ENCODE measurements around the gene MCU.

Gene MCU

DNA sequence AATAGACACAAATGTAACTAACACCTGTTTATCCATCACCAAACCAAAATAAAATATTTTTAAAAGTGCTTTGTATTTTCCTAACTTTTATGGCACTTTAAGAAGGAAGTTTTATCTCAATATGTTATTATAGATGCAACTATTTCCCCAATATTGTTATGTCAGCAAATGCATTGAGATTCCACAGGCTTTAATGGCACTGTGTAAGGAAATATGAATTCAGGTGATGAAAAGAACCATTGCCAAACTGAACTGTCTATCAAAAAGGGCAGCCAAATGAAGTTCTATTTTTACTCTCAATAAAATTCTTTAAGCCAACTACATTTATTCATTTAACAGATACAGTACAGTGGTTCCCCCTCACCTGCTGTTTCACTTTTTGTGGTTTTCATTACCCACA is 134.4 kb downstream of the MCU start:
- H3K9me3 ChIP-seq (ENCODE audit: control insufficient read depth in 2 of 2, low read length in 2 of 2): no peaks in the 10 kb centered on the region
- H3K27ac ChIP-seq (ENCODE audit: low read depth in 2 of 2, low read length in 2 of 2): no peak overlapping the region
- no peak overlapping the region for H3K4me3 ChIP-seq (ENCODE audit: low read length in 2 of 2)
- H3K27me3 ChIP-seq (ENCODE audit: control insufficient read depth in 2 of 2, insufficient read depth in 2 of 2, low read length in 2 of 2): no peaks in the 10 kb centered on the region
- peaks cover 0 to 3% of the 10 kb centered on the region in 2 donors for H3K4me1 ChIP-seq (ENCODE audit: control insufficient read depth in 2 of 2, insufficient read depth in 2 of 2, low read length in 2 of 2)
- H3K9ac ChIP-seq (ENCODE audit: low read depth in 1 of 2, low read length in 2 of 2): no peak overlapping the region
- no peaks in the 10 kb centered on the region for H3K36me3 ChIP-seq (ENCODE audit: control insufficient read depth in 2 of 2, insufficient read depth in 2 of 2, low read length in 2 of 2)

DNA sequence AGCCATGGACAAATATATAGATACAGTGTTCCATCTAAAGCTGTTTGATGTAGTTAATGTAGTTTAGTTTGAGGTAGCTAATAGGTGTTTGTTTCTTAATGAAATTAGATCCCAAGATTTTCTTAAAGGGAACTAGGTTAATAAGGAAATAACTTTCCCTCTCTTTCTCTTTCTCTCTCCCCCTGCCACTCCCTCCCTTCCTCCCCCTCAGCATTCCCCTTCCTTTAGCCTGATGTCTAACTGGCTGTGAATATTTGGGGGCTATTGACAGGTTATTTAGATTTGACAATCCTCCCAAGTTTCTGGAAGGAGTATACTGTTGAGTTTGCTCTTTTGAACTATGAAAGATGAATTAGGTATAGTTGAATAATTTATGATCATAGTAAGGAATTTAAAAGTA is 136.4 kb downstream of the MCU start:
- peaks cover 0 to 3% of the 10 kb centered on the region in 2 donors for H3K4me1 ChIP-seq (ENCODE audit: control insufficient read depth in 2 of 2, insufficient read depth in 2 of 2, low read length in 2 of 2)
- H3K27me3 ChIP-seq (ENCODE audit: control insufficient read depth in 2 of 2, insufficient read depth in 2 of 2, low read length in 2 of 2): no peaks in the 10 kb centered on the region
- H3K4me3 ChIP-seq (ENCODE audit: low read length in 2 of 2): no peak overlapping the region
- no peaks in the 10 kb centered on the region for H3K36me3 ChIP-seq (ENCODE audit: control insufficient read depth in 2 of 2, insufficient read depth in 2 of 2, low read length in 2 of 2)
- no peak overlapping the region for H3K27ac ChIP-seq (ENCODE audit: low read depth in 2 of 2, low read length in 2 of 2)
- no peak overlapping the region for H3K9ac ChIP-seq (ENCODE audit: low read depth in 1 of 2, low read length in 2 of 2)
- H3K9me3 ChIP-seq (ENCODE audit: control insufficient read depth in 2 of 2, low read length in 2 of 2): no peaks in the 10 kb centered on the region

DNA sequence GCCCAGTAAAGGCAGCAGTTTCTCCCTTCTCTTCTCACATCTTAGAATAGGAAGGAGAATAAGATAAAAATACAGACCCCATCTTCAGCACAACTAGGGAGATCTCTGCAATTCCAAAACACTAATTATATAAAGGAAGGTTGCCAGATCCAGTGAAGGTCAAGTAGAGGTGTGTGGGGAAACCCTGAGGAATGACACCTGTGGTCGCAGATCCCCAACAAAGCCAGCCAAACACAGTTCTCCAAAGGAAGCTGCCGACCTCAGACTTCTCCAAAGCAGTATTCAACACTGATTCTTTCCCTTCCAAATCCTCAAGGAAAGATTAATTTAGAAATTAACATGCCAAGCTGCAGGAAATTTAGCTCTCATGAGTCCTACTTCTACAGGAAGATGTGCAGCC is 138.7 kb downstream of the MCU start:
- peaks cover 3 to 4% of the 10 kb centered on the region in 2 donors for H3K36me3 ChIP-seq (ENCODE audit: control insufficient read depth in 2 of 2, insufficient read depth in 2 of 2, low read length in 2 of 2)
- H3K4me3 ChIP-seq (ENCODE audit: low read length in 2 of 2): no peak overlapping the region
- H3K27me3 ChIP-seq (ENCODE audit: control insufficient read depth in 2 of 2, insufficient read depth in 2 of 2, low read length in 2 of 2): no peaks in the 10 kb centered on the region
- no peak overlapping the region for H3K27ac ChIP-seq (ENCODE audit: low read depth in 2 of 2, low read length in 2 of 2)
- H3K4me1 ChIP-seq (ENCODE audit: control insufficient read depth in 2 of 2, insufficient read depth in 2 of 2, low read length in 2 of 2): peaks cover 0 to 3% of the 10 kb centered on the region in 2 donors
- no peaks in the 10 kb centered on the region for H3K9me3 ChIP-seq (ENCODE audit: control insufficient read depth in 2 of 2, low read length in 2 of 2)
- no peak overlapping the region for H3K9ac ChIP-seq (ENCODE audit: low read depth in 1 of 2, low read length in 2 of 2)

DNA sequence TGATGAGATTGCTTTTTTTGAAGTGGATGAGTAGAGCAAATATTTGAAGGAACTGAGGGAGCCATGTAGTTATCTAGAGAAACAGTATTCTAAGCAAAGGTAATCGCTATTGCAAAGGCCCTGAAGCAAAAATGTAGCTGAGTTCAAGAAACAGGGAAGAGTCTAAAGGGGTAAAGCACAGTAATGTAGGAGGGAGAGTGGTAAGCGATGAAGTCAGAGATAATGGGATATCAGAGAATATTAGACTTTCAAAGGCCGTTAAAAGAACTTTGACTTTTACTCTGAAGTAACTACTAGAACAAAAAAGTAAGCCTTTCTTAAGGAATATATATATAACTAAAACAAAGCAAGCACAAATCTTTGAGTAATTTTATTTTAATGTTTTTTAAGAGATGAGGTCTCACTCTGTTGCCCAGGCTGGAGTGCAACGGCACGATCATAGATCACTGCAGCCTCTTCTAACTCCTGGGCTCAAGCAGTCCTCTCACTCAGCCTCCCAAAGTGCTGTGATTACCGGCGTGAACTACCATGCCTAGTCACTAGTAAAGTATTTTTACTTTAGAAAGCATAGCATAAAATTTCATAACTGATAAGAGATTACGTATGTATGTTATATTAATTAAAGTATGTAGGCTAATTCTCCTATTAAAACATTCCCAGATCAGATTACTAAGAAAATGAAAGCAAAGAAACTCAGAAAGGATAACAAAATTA is 139.9 kb downstream of the MCU start:
- Histone ChIP-seq H3K9me3 (ENCODE audit: control insufficient read depth in 2 of 2, low read length in 2 of 2) (no peaks in the 10 kb centered on the region), H3K27me3 (ENCODE audit: control insufficient read depth in 2 of 2, insufficient read depth in 2 of 2, low read length in 2 of 2) (no peaks in the 10 kb centered on the region), H3K4me1 (ENCODE audit: control insufficient read depth in 2 of 2, insufficient read depth in 2 of 2, low read length in 2 of 2) (peaks cover 0 to 3% of the 10 kb centered on the region in 2 donors), H3K36me3 (ENCODE audit: control insufficient read depth in 2 of 2, insufficient read depth in 2 of 2, low read length in 2 of 2) (peaks cover 3 to 4% of the 10 kb centered on the region in 2 donors), H3K27ac (ENCODE audit: low read depth in 2 of 2, low read length in 2 of 2) (no peak overlapping the region), H3K4me3 (ENCODE audit: low read length in 2 of 2) (no peak overlapping the region), H3K9ac (ENCODE audit: low read depth in 1 of 2, low read length in 2 of 2) (no peak overlapping the region)

DNA sequence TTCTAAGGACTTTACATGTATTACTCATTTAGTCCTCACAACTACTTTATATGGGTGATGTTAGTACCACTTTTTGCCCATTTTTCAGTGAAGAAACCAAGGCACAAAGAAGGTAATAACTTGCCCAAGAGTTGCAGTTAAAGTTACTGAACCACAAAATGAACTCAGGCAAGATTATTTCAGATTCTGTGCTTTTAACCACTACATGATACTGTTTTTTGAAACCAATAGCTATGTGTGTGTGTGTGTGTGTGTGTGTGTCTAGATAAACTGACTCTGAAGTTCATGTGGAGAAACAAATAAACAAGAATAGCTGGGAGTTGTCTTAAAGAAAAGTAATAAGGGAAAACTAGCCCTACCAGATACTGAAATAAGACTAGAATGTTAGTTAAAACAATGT is 140.8 kb downstream of the MCU start:
- Histone ChIP-seq H3K4me1 (ENCODE audit: control insufficient read depth in 2 of 2, insufficient read depth in 2 of 2, low read length in 2 of 2) (peaks cover 0 to 3% of the 10 kb centered on the region in 2 donors), H3K27me3 (ENCODE audit: control insufficient read depth in 2 of 2, insufficient read depth in 2 of 2, low read length in 2 of 2) (no peaks in the 10 kb centered on the region), H3K9ac (ENCODE audit: low read depth in 1 of 2, low read length in 2 of 2) (no peak overlapping the region), H3K36me3 (ENCODE audit: control insufficient read depth in 2 of 2, insufficient read depth in 2 of 2, low read length in 2 of 2) (peaks cover 3 to 4% of the 10 kb centered on the region in 2 donors), H3K27ac (ENCODE audit: low read depth in 2 of 2, low read length in 2 of 2) (no peak overlapping the region), H3K9me3 (ENCODE audit: control insufficient read depth in 2 of 2, low read length in 2 of 2) (no peaks in the 10 kb centered on the region), H3K4me3 (ENCODE audit: low read length in 2 of 2) (no peak overlapping the region)

- Histone ChIP-seq H3K4me3 (ENCODE audit: low read length in 2 of 2) (no peak overlapping the region), H3K9me3 (ENCODE audit: control insufficient read depth in 2 of 2, low read length in 2 of 2) (no peaks in the 10 kb centered on the region), H3K9ac (ENCODE audit: low read depth in 1 of 2, low read length in 2 of 2) (no peak overlapping the region), H3K36me3 (ENCODE audit: control insufficient read depth in 2 of 2, insufficient read depth in 2 of 2, low read length in 2 of 2) (peaks cover 3 to 4% of the 10 kb centered on the region in 2 donors), H3K27ac (ENCODE audit: low read depth in 2 of 2, low read length in 2 of 2) (no peak overlapping the region), H3K4me1 (ENCODE audit: control insufficient read depth in 2 of 2, insufficient read depth in 2 of 2, low read length in 2 of 2) (no peaks in the 10 kb centered on the region), H3K27me3 (ENCODE audit: control insufficient read depth in 2 of 2, insufficient read depth in 2 of 2, low read length in 2 of 2) (no peaks in the 10 kb centered on the region)
Measured at GRCh38 chr10:72834183-72834825, 142.4 kb downstream of the MCU start.

DNA sequence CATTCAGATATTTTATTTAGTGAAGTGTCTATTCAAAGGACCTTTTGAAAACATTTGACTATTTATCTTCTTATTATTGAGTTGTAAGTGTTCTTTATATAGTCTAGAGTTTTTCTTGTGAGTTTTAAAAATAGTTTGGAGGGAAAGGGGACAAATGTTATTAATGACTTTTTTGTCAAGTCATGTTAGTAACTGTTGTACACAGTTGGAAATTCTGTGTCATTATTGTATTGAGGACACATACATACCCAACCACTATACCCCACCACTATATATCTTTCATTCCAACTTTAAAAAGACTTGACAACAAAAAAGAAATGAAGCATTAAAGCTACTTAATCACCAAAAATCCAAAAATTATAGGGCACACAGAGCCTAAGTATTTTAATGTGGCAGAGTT is 148.4 kb downstream of the MCU start:
- Histone ChIP-seq H3K27me3 (ENCODE audit: control insufficient read depth in 2 of 2, insufficient read depth in 2 of 2, low read length in 2 of 2) (no peaks in the 10 kb centered on the region), H3K4me1 (ENCODE audit: control insufficient read depth in 2 of 2, insufficient read depth in 2 of 2, low read length in 2 of 2) (no peaks in the 10 kb centered on the region), H3K36me3 (ENCODE audit: control insufficient read depth in 2 of 2, insufficient read depth in 2 of 2, low read length in 2 of 2) (no peaks in the 10 kb centered on the region), H3K9me3 (ENCODE audit: control insufficient read depth in 2 of 2, low read length in 2 of 2) (no peaks in the 10 kb centered on the region), H3K9ac (ENCODE audit: low read depth in 1 of 2, low read length in 2 of 2) (no peak overlapping the region), H3K27ac (ENCODE audit: low read depth in 2 of 2, low read length in 2 of 2) (no peak overlapping the region), H3K4me3 (ENCODE audit: low read length in 2 of 2) (no peak overlapping the region)

DNA sequence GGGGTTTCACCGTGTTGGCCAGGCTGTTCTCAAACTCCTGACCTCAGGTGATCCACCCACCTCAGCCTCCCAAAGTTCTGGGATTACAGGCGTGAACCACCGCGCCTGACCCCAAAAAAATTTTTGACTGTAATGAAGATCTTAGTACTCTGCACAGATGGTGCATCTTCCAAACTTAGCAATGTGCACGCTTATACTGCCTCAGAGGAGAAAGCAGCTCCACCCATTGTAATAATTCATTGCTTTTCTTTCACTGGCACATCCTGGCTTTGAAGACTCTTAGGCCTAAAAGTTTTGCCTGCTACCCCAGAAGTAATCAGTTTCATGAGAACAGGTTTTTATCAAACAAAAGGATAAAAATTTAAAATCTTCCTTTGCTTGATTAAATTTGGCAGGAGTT is 149.5 kb downstream of the MCU start:
- no peak overlapping the region for H3K9ac ChIP-seq (ENCODE audit: low read depth in 1 of 2, low read length in 2 of 2)
- no peaks in the 10 kb centered on the region for H3K4me1 ChIP-seq (ENCODE audit: control insufficient read depth in 2 of 2, insufficient read depth in 2 of 2, low read length in 2 of 2)
- no peaks in the 10 kb centered on the region for H3K36me3 ChIP-seq (ENCODE audit: control insufficient read depth in 2 of 2, insufficient read depth in 2 of 2, low read length in 2 of 2)
- H3K27me3 ChIP-seq (ENCODE audit: control insufficient read depth in 2 of 2, insufficient read depth in 2 of 2, low read length in 2 of 2): no peaks in the 10 kb centered on the region
- H3K4me3 ChIP-seq (ENCODE audit: low read length in 2 of 2): no peak overlapping the region
- no peaks in the 10 kb centered on the region for H3K9me3 ChIP-seq (ENCODE audit: control insufficient read depth in 2 of 2, low read length in 2 of 2)
- no peak overlapping the region for H3K27ac ChIP-seq (ENCODE audit: low read depth in 2 of 2, low read length in 2 of 2)

DNA sequence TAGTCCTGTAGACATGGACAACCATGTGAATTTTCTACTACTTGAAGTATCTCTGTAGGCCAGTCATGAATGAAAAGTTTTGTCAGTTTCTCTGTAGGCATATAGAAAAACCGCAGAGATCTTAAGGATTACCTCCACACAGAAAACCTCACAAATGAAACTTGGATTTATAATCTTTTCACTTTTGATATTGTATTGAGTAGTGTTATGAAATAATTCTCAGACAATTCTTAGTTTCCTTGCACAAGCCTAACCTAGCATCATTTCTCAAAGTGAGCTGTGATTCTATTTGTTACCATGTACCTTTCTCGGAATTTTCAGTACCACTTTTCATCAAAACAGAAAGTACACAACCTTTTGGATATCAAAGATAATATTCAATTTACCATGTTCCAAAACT is 150.2 kb downstream of the MCU start:
- H3K9ac ChIP-seq (ENCODE audit: low read depth in 1 of 2, low read length in 2 of 2): no peak overlapping the region
- no peaks in the 10 kb centered on the region for H3K4me1 ChIP-seq (ENCODE audit: control insufficient read depth in 2 of 2, insufficient read depth in 2 of 2, low read length in 2 of 2)
- H3K27me3 ChIP-seq (ENCODE audit: control insufficient read depth in 2 of 2, insufficient read depth in 2 of 2, low read length in 2 of 2): no peaks in the 10 kb centered on the region
- no peak overlapping the region for H3K27ac ChIP-seq (ENCODE audit: low read depth in 2 of 2, low read length in 2 of 2)
- no peak overlapping the region for H3K4me3 ChIP-seq (ENCODE audit: low read length in 2 of 2)
- H3K36me3 ChIP-seq (ENCODE audit: control insufficient read depth in 2 of 2, insufficient read depth in 2 of 2, low read length in 2 of 2): no peaks in the 10 kb centered on the region
- H3K9me3 ChIP-seq (ENCODE audit: control insufficient read depth in 2 of 2, low read length in 2 of 2): no peaks in the 10 kb centered on the region

- Histone ChIP-seq H3K9ac (ENCODE audit: low read depth in 1 of 2, low read length in 2 of 2) (no peak overlapping the region), H3K27me3 (ENCODE audit: control insufficient read depth in 2 of 2, insufficient read depth in 2 of 2, low read length in 2 of 2) (no peaks in the 10 kb centered on the region), H3K4me1 (ENCODE audit: control insufficient read depth in 2 of 2, insufficient read depth in 2 of 2, low read length in 2 of 2) (no peaks in the 10 kb centered on the region), H3K27ac (ENCODE audit: low read depth in 2 of 2, low read length in 2 of 2) (no peak overlapping the region), H3K36me3 (ENCODE audit: control insufficient read depth in 2 of 2, insufficient read depth in 2 of 2, low read length in 2 of 2) (no peaks in the 10 kb centered on the region), H3K9me3 (ENCODE audit: control insufficient read depth in 2 of 2, low read length in 2 of 2) (no peaks in the 10 kb centered on the region), H3K4me3 (ENCODE audit: low read length in 2 of 2) (no peak overlapping the region)
Measured at GRCh38 chr10:72846238-72846637, 154.3 kb downstream of the MCU start.
